HepG2 (cell line): ENCODE measurements around the gene ZBTB21. TPM values are rescaled to one million over a fixed set of nuclear protein-coding genes. Genes with fewer than 3 reads are reported as not detected.

ENCODE experiments used
- ATAC-seq: fragments of 200-7000 bp; cut with Tn5 transposase; 3 replicates; pipeline ENCODE4 v1.9.1; 2020; ENCODE audit warnings: mild to moderate bottlenecking, moderate library complexity
- BruUV-seq: library from RNA; stranded (reverse); fragments of 400-500 nt; replicated peaks from 2 replicates; lab custom pipeline; 2021; lab: Mats Ljungman, UMichigan
- CTCF ChIA-PET: fragments of 300-600 bp; formaldehyde crosslinking; extraction: SDS; loops from one replicate; lab custom pipeline; 2021; ENCODE audit warnings: low total read pairs, inconsistent platforms, low intra/inter-chr PET ratio; lab: Yijun Ruan, JAX
- POLR2A ChIA-PET: fragments of 350-600 bp; sonication (Branson Sonifier 250); formaldehyde crosslinking; loops from one replicate; lab custom pipeline; 2020; ENCODE audit warnings: antibody characterized with exemption, inconsistent platforms; lab: Yijun Ruan, JAX
- DNase-seq: peaks from one replicate; pipeline ENCODE4 v3.0.0-alpha.2; 2015; ENCODE audit warnings: low spot score
- FAIRE-seq: peaks from 3 replicates; lab custom pipeline; 2011; peaks lifted over from hg19 to GRCh38; lab: Jason Lieb, UNC
- H2AFZ ChIP-seq: one replicate; pipeline ENCODE4 v1.6.1; 2011; ENCODE audit warnings: low read length, inconsistent platforms
- H3K27ac ChIP-seq: fragments of 300-600 bp; 3 replicates; pipeline ENCODE4 v1.8.0; 2011; ENCODE audit warnings: mixed run types, mild to moderate bottlenecking, mixed read lengths, low read length, inconsistent platforms; ENCODE audit not compliant: insufficient read depth; ENCODE audit errors: extremely low read length
- H3K27me3 ChIP-seq, 2 experiments: fragments of 200-600 bp in 1 of 2; 2 replicates in 1 of 2; 3 replicates in 1 of 2; pipeline versions ENCODE4 v1.6.0 to v1.8.0; 2011; ENCODE audit warnings: low read length in 2 of 2, mild to moderate bottlenecking in 2 of 2, moderate library complexity in 2 of 2, inconsistent platforms in 1 of 2; ENCODE audit not compliant: insufficient read depth in 2 of 2, control insufficient read depth in 1 of 2
- H3K36me3 ChIP-seq, 2 experiments: fragments of 200-600 bp in 1 of 2; replicated peaks in 1 of 2; 2 replicates in 1 of 2; 3 replicates in 1 of 2; pipeline versions ENCODE4 v1.5.1 to v1.8.0; 2011; ENCODE audit warnings: low read length in 2 of 2, inconsistent platforms in 1 of 2; ENCODE audit not compliant: insufficient read depth in 2 of 2, control insufficient read depth in 1 of 2
- H3K4me1 ChIP-seq: 2 replicates; pipeline ENCODE4 v1.5.1; 2012; ENCODE audit warnings: low read length, inconsistent platforms; ENCODE audit not compliant: insufficient read depth
- H3K4me2 ChIP-seq: 2 replicates; pipeline ENCODE4 v1.6.0; 2011; ENCODE audit warnings: low read depth, low read length, inconsistent platforms
- H3K4me3 ChIP-seq, 3 experiments: fragments of 200-600 bp in 1 of 3; sonication (generic), shearing (Covaris generic) in 1 of 3; replicated peaks in 1 of 3; 2 replicates each; pipeline ENCODE4 v1.5.1; 2011 to 2016; ENCODE audit warnings: low read length in 3 of 3, inconsistent platforms in 2 of 3, low read depth in 2 of 3, mild to moderate bottlenecking in 2 of 3, control low read depth in 1 of 3, mixed read lengths in 1 of 3; ENCODE audit not compliant: insufficient read depth in 1 of 3
- H3K79me2 ChIP-seq: one replicate; pipeline ENCODE4 v1.6.1; 2011; ENCODE audit warnings: low read length, inconsistent platforms; ENCODE audit not compliant: insufficient read depth
- H3K9ac ChIP-seq: 2 replicates; pipeline ENCODE4 v1.6.0; 2011; ENCODE audit warnings: mild to moderate bottlenecking, low read depth, low read length, inconsistent platforms; ENCODE audit not compliant: insufficient read depth
- H3K9me3 ChIP-seq: 2 replicates; pipeline ENCODE4 v1.5.1; 2012; ENCODE audit warnings: mild to moderate bottlenecking, low read length
- H4K20me1 ChIP-seq: 2 replicates; pipeline ENCODE4 v1.6.0; 2011; ENCODE audit warnings: inconsistent platforms, mild to moderate bottlenecking, low read length, moderate library complexity; ENCODE audit not compliant: insufficient read depth
- CHCHD3 ChIP-seq: sonication (generic); formaldehyde crosslinking; IDR thresholded peaks from 2 replicates; pipeline ENCODE4 v1.8.0; 2022; ENCODE audit warnings: mild to moderate bottlenecking, missing genetic modification reagents, moderate library complexity
- ESRRA ChIP-seq: sonication (generic); formaldehyde crosslinking; IDR thresholded peaks from 2 replicates; pipeline ENCODE4 v1.5.1; 2020; ENCODE audit warnings: mild to moderate bottlenecking, low read depth, missing genetic modification reagents
- PRPF4 ChIP-seq: fragments of 200-400 bp; formaldehyde crosslinking; IDR thresholded peaks from 2 replicates; pipeline ENCODE4 v1.6.1; 2016; ENCODE audit warnings: low read length, low read depth; ENCODE audit not compliant: poor library complexity, severe bottlenecking
- REPIN1 ChIP-seq: sonication (generic); formaldehyde crosslinking; IDR thresholded peaks from 2 replicates; pipeline ENCODE4 v1.8.0; 2022; ENCODE audit warnings: missing genetic modification reagents, low read depth, mild to moderate bottlenecking, borderline replicate concordance
- RNF2 ChIP-seq: fragments of 450-650 bp; conservative IDR thresholded peaks from 2 replicates; pipeline ENCODE4 v1.6.1; 2016; ENCODE audit warnings: low read depth
- ZFYVE20 ChIP-seq: sonication (generic); formaldehyde crosslinking; IDR thresholded peaks from 2 replicates; pipeline ENCODE4 v1.8.0; 2023; ENCODE audit warnings: low read depth, mild to moderate bottlenecking, moderate library complexity, missing genetic modification reagents, borderline replicate concordance
- ZNF367 ChIP-seq: sonication (generic); formaldehyde crosslinking; IDR thresholded peaks from 2 replicates; pipeline ENCODE4 v1.4.0; 2020; ENCODE audit warnings: missing genetic modification reagents, borderline replicate concordance
- ZNF547 ChIP-seq: sonication (generic); formaldehyde crosslinking; IDR thresholded peaks from 2 replicates; pipeline ENCODE4 v1.5.1; 2020; ENCODE audit warnings: mild to moderate bottlenecking, missing genetic modification reagents
- WGBS: methylation state at CpG from one replicate; pipeline ENCODE4 v1.1.6; 2017; ENCODE audit warnings: low lambda C conversion rate; 5-methylcytosine and 5-hydroxymethylcytosine counted together
- in situ Hi-C: cut with HindIII; loops from 2 replicates; pipeline ENCODE4 v1.10.0; 2017; ENCODE audit warnings: low pct_unique_long_range_greater_than_20kb; ENCODE audit not compliant: extremely low pct_ligation_motif_present
- intact Hi-C: fragments of 100-400 bp; cut with micrococcal nuclease; formaldehyde crosslinking; loops from one replicate; pipeline ENCODE4 v1.10.0; 2022; ENCODE audit not compliant: unreplicated experiment
- polyA plus RNA-seq, 8 experiments: library from polyadenylated mRNA; depleted of rRNA in 3 of 8; stranded (reverse) in 7 of 8; unstranded in 1 of 8; fragments of >200 nt; fragmentation: Illumina TruSeq in 4 of 8; extraction: Trizol in 4 of 8; gene quantifications; 2 replicates each; pipeline versions ENCODE4 v1.2.1 to v1.2.3, GENCODE V29; 2011 to 2016; ENCODE audit warnings: low read depth in 4 of 8, missing spikeins in 1 of 8, mixed read lengths in 1 of 8; ENCODE audit not compliant: insufficient read depth in 1 of 8
- total RNA-seq, 5 experiments: library from RNA; depleted of rRNA; stranded (reverse); fragments of >200 nt; fragmentation: Illumina TruSeq; extraction: Trizol; gene quantifications; 2 replicates each; pipeline ENCODE4 v1.2.3, GENCODE V29; 2016; ENCODE audit warnings: low read depth in 1 of 5
- TF ChIP-seq, protein P1 (sequence below): sonication (generic); formaldehyde crosslinking; IDR thresholded peaks from 2 replicates; pipeline ENCODE4 v1.8.1; 2023; ENCODE audit warnings: mild to moderate bottlenecking, missing genetic modification reagents, borderline replicate concordance
- TF ChIP-seq, protein P2 (sequence below): sonication (generic); formaldehyde crosslinking; IDR thresholded peaks from 2 replicates; pipeline ENCODE4 v1.4.0; 2020; ENCODE audit warnings: missing genetic modification reagents
- TF ChIP-seq, protein P3 (sequence below), 2 experiments: sonication (generic) in 1 of 2; formaldehyde crosslinking in 1 of 2; IDR thresholded peaks; 2 replicates each; pipeline versions ENCODE4 v1.5.1 to v1.6.1; 2011 to 2020; ENCODE audit warnings: borderline replicate concordance in 1 of 2, low read depth in 1 of 2, low read length in 1 of 2, mild to moderate bottlenecking in 1 of 2, missing genetic modification reagents in 1 of 2, moderate library complexity in 1 of 2
- TF ChIP-seq, protein P4 (sequence below): sonication (generic); formaldehyde crosslinking; IDR thresholded peaks from 2 replicates; pipeline ENCODE4 v1.5.0; 2020; ENCODE audit warnings: missing genetic modification reagents

ZBTB21 gene
- total and polyA plus RNA-seq, 2 of the 13 experiments (the other 11 are each of a cell fraction or from before 2014, with no cell fraction given), result 4.5 to 6.1 TPM

DNA sequence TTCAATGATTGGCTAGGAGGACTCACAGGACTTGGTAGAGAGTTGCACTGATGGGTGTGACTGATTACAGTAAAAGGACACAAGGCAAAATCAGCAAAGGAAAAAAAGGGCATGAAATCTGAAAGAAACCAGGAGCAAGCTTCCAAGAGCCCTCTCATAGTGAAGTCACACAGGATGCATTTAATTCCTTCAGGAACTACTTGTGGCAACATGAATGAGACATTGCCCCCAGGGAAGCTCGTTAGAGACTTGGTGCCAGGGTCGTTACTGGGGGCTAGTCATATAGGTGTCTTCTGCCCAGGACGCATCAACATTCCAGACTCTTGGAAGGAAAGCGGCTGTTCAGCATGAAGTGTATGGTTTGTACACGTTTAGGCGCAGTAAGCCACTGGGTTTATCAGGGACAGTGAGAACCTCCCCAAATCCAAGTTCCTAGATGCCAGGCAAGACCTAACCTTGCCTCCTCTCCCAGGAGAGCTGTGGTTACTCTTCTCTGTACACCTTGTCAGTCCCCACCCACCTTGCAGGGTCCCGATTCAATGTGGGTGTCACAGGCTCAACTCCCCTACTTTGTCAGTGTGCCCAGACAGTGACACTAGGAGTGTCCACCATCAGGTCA, 30.3 kb downstream of the ZBTB21 start:
- FAIRE-seq, result no peak
- no peak overlapping the region for H2AFZ ChIP-seq
- 50% methylated on average over 4 of the region's 7 CpGs for WGBS
- intact Hi-C loops (no loop called here), in situ Hi-C loops (no loop called here)
- peaks cover 7% of the 10 kb centered on the region for H3K9me3 ChIP-seq
- H3K9ac ChIP-seq, result no peak overlapping the region
- no peak for ATAC-seq
- no peak for DNase-seq
- no peak overlapping the region for H3K4me3 ChIP-seq
- no peaks in the 10 kb centered on the region for H3K36me3 ChIP-seq
- no peaks in the 10 kb centered on the region; a peak in 1 of 5 replicates for H3K27me3 ChIP-seq
- H3K27ac ChIP-seq, result no peak overlapping the region
- BruUV-seq, result no TSS peak
- CTCF ChIA-PET, result no interaction called here
- no peaks in the 10 kb centered on the region for H3K79me2 ChIP-seq
- POLR2A ChIA-PET, result no interaction called here
- TF ChIP-seq, protein P1, sequence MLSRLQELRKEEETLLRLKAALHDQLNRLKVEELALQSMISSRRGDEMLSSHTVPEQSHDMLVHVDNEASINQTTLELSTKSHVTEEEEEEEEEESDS (CRISPR knock-in tag), result no peak
- TF ChIP-seq, protein P2, sequence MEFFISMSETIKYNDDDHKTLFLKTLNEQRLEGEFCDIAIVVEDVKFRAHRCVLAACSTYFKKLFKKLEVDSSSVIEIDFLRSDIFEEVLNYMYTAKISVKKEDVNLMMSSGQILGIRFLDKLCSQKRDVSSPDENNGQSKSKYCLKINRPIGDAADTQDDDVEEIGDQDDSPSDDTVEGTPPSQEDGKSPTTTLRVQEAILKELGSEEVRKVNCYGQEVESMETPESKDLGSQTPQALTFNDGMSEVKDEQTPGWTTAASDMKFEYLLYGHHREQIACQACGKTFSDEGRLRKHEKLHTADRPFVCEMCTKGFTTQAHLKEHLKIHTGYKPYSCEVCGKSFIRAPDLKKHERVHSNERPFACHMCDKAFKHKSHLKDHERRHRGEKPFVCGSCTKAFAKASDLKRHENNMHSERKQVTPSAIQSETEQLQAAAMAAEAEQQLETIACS (CRISPR knock-in tag), result no peak
- no peak for TF ChIP-seq CHCHD3 (CRISPR knock-in tag)
- no peaks in the 10 kb centered on the region for H4K20me1 ChIP-seq
- peaks cover 1% of the 10 kb centered on the region for H3K4me1 ChIP-seq
- H3K4me2 ChIP-seq, result no peak overlapping the region

DNA sequence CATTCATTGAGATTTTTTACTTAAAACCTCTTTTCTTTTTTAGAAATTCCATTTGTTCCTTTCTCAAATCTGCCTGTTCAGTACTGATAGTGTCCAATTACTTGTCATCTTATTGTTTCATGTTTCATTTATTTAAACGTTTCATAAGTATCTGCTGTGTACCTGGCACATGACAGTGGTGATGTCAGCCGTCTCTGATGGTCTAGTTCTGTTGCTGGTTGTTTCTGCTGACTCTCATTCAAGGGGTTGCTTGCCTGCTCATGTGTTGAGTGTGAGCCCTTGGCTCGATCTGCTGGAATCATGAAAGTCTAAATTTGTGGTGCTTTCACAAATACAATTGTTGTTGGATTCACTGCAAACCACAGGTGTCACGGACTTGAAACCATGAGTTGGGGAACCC, 30.8 kb downstream of the ZBTB21 start:
- CTCF ChIA-PET, result no interaction called here
- POLR2A ChIA-PET, result no interaction called here
- ATAC-seq, result no peak
- Histone ChIP-seq H3K27me3 (no peaks in the 10 kb centered on the region; a peak in 1 of 5 replicates), H3K4me3 (no peak overlapping the region), H3K9ac (no peak overlapping the region), H3K4me2 (no peak overlapping the region), H3K36me3 (no peaks in the 10 kb centered on the region), H3K79me2 (no peaks in the 10 kb centered on the region), H4K20me1 (no peaks in the 10 kb centered on the region), H3K4me1 (peaks cover 6% of the 10 kb centered on the region), H3K27ac (no peak overlapping the region), H3K9me3 (peaks cover 7% of the 10 kb centered on the region), H2AFZ (no peak overlapping the region)
- FAIRE-seq, result no peak
- no peak for TF ChIP-seq RNF2
- TF ChIP-seq PRPF4, result no peak
- TF ChIP-seq, protein P3, sequence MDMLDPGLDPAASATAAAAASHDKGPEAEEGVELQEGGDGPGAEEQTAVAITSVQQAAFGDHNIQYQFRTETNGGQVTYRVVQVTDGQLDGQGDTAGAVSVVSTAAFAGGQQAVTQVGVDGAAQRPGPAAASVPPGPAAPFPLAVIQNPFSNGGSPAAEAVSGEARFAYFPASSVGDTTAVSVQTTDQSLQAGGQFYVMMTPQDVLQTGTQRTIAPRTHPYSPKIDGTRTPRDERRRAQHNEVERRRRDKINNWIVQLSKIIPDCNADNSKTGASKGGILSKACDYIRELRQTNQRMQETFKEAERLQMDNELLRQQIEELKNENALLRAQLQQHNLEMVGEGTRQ (IDR thresholded peaks at IDR 0.05; ENCODE audit: low read depth, low read length), result no peak
- TF ChIP-seq, protein P3 (CRISPR knock-in tag; IDR thresholded peaks at IDR 0.05; ENCODE audit: borderline replicate concordance), result no peak
- TF ChIP-seq REPIN1 (CRISPR knock-in tag), result no peak
- TF ChIP-seq ESRRA (CRISPR knock-in tag), result no peak
- TF ChIP-seq, protein P4, sequence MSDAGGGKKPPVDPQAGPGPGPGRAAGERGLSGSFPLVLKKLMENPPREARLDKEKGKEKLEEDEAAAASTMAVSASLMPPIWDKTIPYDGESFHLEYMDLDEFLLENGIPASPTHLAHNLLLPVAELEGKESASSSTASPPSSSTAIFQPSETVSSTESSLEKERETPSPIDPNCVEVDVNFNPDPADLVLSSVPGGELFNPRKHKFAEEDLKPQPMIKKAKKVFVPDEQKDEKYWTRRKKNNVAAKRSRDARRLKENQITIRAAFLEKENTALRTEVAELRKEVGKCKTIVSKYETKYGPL (CRISPR knock-in tag), result no peak
- no peak for TF ChIP-seq ZNF367 (CRISPR knock-in tag)
- no peak for TF ChIP-seq ZFYVE20 (CRISPR knock-in tag)
- no peak for TF ChIP-seq ZNF547
- DNase-seq, result no peak
- intact Hi-C loops, result no loop called here
- WGBS, result 4% methylated on average over 4 of the region's 4 CpGs
- in situ Hi-C loops, result no loop called here
- no TSS peak for BruUV-seq
